Mucosa of gallbladder (tissue), 1 donor: ENCODE results near the gene OR52D1. TPM values are rescaled to one million over a fixed set of nuclear protein-coding genes. Genes with fewer than 3 reads are reported as not detected.

ENCODE experiments used
- DNase-seq: peaks from one replicate; pipeline ENCODE4 v3.0.0-alpha.2; 2020; ENCODE audit warnings: low spot score
- total RNA-seq: library from RNA; stranded (reverse); gene quantifications from one replicate; pipeline ENCODE4 v1.2.1, GENCODE V29; 2021
- donor health status: DM: no; HTN: no; CAD: no.

The OR52D1 gene
- not detected for total RNA-seq

DNA sequence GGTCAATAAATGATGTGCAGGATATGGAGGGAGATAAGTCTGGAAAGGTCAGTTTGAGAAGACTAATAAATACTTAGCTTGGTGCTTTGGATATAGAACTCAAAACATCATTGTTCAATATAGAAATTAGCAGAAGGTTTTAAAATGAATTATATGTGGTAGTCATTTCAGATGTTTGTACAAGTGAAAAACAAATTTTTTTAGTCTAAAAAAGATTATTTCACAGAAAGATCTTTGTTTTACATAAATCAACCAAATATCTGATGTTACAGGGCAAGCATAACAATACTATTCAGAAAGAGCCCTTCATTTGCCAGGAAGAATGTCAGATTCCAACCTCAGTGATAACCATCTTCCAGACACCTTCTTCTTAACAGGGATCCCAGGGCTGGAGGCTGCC, at the start of gene OR52D1:
OR52D1 (plus strand) TSS at position 301 of the 400 bp plus-strand sequence; CDS start at position 323, 22 bp downstream.
- DNase-seq, result no peak

DNA sequence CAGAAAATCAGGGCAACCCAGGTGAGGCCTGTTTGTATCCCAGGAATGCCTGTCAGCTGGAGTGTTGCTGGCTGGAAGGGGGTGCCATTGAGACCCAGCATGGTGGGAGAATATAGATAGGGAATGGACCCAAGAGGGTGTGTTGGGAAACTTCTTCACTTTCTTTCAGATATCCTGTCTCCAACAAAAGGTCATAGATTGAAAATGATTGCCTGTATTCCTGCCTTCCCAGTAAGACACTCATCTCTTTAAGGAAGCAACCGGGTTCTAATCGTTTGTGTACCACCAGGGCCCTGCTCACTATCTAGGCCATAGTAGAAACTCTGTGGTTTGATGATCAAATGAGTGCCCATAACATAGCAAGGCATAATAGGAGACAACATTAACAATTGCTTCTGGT, 47.1 kb upstream of the OR52D1 start, which contains the start of gene OR51I1:
OR51I1 (minus strand) TSS at position 101 of the 400 bp plus-strand sequence; CDS start at position 101, 0 bp downstream.
- no peak for DNase-seq

DNA sequence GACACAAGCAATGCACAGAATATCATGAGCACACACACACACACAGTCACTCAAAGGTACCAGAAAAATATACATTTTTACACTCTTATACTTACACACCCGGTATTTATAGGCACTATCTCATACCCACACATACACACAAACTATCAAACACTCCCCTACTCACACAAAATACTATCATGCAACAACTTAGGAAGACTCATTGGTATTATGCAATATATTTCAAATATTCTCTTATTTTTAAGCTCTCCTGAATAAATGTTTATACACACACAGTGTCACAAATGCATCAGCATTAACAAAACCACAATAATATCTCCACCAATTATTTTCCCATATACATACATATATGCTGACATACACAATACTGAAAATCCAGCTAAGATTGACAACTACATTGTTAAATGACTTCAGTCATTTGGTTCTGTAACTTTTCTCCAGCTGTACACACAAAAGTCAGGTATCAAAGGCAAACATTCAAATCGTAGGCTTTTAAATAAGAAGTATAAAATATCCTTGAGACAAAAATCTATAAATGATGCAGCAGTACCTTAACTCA, 44.6 kb upstream of the OR52D1 start:
- no peak for DNase-seq

DNA sequence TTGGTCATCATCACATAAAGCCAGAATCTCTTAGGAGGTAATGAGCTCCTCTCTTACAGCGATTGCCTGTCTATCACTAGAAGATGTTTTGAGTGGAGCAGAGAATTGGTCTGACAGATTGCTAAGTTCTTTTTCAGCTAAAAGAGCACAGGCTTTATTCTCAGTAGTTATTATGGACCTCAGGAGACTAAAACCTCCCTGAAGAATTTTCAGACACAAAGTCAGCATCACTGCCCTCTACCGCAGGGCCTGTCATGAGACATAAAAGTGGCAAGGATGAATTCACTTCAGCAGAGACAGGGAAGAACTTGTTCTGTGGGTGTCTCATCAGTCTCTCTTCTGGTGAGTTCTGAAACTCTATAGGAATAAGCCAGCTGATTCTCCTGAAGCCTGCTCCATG, 39.5 kb upstream of the OR52D1 start, which contains the start of gene OR51I2:
OR51I2 (plus strand) TSS at position 301 of the 400 bp plus-strand sequence. CDS start 4,166 bp downstream, outside the sequence.
- no peak for DNase-seq

DNA sequence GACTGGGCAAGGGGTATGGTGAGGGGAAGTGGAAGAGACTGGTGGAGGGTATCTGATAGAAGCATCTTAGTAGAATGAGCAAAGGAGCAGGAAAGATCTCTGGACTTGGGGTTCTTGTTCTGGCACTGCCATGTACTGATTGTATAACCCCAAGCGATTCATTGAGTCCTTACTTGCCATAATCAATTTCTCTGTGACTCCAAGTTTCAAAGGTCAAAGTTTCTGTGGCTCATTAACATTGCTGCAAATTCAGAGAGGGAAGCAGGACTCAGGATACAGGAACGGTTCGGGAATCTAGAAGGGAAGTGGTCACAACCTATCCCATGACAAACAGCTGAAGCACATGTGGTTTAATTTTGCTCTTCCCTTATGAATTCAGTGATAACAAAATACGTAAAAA, 39.1 kb upstream of the OR52D1 start:
- no peak for DNase-seq

DNA sequence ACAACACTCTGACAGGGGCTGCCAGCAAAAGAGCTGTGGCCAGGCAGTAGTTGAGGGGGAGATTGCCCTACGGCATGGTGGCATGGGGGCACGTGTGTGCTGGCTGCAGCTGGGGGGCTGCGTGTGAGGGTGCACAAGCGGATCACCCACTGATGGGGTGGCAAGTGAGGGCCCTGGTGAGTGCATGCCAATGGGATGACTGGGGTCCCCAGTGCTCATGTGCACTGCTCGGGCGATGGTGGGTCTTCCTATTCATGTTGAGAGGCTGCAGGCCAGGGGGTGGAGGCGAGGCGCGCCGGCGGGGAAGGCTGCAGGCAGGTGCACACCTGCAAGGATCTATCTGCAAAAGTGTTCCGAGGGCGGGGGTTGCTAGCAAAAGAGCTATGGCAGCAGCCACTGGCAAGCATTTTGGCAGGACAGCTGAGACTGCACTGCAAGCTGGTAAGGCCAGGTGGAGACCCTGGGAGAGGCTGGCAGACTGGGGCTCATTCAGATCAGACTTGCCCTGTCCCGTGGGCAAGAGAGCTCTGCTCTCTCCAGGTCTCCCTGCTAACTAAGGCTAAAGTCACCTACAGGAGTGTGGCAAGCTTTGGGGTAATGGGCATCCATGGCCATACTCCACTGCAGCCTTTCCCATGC, 27.4 kb upstream of the OR52D1 start:
- DNase-seq, result no peak

DNA sequence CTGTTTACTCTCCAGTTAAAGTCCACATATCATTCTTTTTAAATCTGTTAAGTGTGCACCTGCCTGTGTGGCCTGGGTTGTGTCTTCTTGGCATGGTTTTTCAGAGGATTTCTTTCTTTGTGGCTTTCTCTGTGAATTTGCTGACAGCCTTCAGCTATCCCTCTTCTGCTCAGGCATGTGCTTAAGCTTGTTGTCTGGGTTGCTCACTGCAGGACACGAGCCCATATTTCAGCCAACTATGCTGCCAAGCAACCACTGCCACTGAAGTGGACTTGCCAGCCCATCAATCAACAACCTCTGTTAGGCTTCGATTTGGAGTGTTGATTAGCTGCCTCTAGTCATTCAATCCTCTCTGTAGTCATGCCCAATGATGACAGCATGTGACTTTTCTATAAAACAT, 21.0 kb upstream of the OR52D1 start:
- no peak for DNase-seq

DNA sequence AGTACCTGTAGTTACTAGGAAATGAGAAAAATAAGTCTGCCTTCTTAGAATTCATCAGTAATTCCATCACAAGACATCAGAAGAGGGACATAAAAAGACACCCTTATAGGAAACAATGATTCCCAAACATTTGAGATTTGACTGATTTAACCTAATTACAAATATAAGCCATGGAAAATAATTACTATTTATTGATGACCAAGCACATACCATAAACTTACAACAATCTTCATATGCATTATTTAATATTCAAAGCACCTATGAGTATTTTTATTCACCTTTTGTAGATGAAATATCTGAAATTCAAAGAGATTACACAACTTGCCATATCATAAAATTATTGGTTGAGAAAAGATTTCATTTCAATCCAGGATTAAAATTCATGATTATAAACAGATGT, 14.6 kb upstream of the OR52D1 start:
- DNase-seq, result no peak

DNA sequence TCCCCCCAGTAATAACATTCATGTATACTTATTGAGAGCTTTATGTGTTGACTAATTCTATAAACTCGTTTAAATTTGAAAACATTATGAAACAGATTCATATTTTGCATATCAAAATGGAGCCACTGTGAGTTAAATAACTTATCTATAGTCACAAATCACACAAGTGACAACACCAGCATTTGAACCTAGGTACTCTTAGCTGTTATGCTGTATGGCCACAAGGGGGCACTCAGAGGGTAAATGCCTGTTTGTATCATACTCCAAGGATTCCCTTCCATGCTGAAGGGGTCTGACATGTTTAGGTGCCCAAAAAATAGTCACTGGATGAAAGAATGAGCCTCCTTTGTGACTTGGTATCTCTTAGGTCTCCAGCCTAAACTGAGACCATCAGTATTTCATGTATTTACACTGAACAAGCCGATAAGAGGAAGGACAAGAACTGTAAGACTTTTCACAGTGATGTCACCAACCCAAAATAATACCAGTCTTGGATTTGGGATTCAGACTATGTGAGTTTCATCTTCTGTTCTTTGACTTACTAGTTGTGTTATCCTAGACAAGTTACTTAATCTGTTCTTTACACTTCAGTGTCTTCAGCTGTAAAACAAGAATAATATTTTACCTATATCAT, 12.2 kb upstream of the OR52D1 start:
- peak; percentile 29 for DNase-seq

DNA sequence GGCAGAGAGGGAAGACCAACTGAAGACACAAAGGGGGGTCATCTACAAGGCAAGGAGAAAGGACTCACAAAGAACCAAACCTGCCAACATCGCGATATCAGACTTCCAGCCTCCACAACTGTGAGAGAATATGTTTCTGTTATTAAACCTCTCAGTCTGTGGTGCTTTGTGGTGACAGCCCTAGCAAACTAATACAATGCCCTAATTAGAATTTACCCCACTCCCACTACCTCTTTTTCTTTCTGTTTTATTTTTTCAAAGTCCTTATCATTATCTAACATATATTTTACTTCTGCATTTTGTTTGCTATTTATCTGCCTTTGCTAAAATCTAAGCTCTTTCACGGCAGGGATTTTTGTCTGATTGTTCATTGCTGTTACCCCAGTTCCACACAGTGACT, 2.5 kb upstream of the OR52D1 start:
- DNase-seq, result no peak

DNA sequence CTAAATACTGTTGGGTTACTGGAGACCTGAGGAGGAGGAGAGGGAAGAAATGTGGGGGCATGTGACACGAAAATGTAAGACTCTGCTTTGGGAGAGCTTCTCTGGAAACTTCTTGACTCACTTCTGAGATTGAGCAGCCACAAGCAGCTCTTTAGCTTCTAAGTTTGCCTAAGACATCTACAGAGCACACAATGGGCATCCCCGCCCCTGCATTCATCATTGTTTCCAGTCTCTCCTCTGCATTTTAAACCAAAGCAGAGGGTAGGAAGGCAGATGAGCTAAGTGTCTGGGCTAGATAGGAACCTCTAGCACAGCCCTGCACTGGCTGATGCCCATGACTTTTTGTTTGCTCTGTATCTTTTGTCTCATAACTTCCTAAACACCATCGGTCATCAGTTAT, 2.1 kb upstream of the OR52D1 start:
- no peak for DNase-seq

DNA sequence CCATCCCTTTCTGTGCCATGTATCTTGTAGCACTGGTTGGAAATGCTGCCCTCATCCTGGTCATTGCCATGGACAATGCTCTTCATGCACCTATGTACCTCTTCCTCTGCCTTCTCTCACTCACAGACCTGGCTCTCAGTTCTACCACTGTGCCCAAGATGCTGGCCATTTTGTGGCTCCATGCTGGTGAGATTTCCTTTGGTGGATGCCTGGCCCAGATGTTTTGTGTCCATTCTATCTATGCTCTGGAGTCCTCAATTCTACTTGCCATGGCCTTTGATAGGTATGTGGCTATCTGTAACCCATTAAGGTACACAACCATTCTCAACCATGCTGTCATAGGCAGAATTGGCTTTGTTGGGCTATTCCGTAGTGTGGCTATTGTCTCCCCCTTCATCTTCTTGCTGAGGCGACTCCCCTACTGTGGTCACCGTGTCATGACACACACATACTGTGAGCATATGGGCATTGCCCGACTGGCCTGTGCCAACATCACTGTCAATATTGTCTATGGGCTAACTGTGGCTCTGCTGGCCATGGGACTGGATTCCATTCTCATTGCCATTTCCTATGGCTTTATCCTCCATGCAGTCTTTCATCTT, 414 bp downstream of the OR52D1 start:
- no peak for DNase-seq

DNA sequence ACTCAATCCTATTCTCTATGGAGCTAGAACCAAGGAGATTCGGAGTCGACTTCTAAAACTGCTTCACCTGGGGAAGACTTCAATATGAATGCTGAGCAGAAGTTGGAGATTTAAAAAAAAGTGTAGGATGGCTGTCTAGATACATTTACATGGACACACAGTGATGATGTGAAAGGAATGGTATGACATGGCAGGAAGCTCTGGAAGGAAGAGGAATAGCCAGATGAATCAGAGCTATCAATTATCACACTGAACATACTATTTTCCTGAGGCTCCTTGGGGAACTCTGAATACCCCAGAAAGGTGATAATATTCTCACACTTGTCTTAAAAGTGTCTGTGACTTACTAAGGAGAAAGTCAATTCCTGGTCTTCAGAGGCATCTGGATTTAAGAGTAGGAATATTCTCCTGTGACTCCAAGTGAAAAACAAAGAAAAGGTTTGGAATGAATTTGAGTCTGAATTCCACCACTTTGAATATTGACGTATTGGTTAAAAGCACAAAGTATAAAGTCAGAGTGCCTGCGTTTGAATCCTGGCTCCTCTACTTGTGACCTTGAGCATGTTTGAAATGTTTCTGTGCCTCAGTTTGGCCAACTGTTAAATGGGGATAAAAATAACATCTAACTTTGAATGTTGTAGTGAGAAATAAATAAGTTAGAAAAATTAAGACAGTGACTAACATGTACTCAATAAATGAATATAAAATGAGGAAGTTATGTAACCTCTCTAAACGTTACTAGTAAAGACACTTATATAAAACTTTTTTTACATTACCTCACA, 1.3 kb downstream of the OR52D1 start:
- no peak for DNase-seq

DNA sequence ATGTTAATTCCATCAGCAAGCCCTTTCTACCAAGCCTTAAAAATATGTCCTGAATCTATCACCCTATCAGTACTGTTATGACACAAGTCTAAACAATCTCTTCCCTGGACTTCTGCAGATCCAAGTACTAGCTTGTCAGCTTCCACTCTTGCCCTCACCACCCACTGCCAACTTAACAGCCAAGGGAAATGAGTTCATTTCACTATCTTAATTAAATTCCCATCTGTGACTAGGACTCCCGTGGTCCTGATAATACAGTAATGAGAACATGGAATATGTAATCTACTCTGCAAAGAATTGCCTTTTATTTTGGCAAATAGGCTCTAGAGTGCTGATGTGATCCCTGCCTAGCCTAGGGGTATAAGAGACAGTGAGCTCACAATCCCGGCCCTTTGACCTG, 11.2 kb downstream of the OR52D1 start:
- DNase-seq, result no peak

DNA sequence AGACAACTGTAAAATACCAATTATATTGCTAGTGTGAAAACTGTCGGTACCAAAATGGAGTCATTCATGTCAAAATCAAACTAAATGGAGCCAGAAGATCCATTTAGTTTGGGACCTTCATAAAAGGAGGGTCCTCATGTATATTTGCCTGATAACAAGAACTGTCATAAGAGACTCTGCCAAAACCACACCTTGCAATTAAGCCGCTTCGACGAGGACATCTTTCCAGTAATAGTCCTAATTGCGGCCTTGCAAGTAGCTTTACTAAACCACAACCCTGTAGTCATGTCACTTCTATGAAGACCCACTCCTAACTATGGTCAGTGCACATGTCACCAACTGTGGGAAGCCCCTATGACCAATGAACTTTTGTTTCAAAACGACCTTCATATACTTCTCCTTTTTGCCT, 11.9 kb downstream of the OR52D1 start:
- DNase-seq, result no peak

DNA sequence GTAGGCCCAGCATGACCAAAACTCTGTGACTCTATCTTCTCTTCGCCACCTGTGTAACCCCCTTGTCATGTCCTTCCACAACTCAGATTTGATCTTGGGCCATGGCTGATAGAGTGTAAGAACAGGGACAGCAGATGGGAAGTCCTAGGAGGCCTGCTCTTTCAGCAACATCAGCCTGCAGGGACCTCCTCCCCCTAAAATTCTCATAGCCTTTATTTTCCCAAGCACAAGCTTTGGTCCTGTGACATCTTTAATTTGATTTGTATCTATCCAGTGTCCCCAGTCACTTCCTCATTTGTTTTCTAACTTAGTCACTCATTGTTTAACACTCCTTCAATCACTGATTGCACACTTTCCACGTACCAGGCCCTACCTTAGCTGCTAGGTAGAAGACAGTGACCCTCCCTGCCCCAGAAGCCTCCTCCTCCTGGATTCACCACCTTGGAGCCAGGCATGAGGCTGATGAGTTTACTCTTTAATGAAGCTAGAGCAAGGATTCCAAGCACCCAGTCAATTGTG, 16.0 kb downstream of the OR52D1 start:
- no peak for DNase-seq

DNA sequence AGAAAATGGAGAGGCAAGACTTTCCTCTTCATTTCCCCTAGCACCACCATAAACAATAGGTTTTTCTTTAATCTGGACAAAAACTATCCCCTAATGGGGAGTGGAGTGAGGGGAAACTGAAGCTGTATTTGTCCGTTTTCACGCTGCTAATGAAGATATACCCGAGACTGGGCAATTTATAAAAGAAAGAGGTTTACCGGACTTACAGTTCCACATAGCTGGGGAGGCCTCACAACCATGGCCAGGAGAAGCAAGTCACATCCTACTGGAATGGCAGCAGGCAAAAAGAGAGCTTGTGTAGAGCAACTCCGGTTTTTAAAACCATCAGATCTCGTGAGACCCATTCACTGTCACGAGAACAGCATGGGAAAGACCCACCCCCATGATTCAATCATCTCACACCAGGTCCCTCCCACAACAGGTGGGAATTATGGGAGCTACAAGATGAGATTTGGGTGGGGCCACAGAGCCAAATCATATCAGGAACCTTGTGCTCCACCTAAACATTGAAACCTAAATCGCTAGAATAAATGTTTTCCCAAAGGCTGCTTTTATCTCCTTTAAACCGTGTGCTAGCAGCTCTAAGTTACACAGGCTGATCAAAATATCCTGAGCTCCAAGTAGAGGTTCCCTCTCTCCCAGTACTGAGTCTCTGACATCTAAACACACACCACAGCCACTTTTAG, 17.0 kb downstream of the OR52D1 start:
- DNase-seq, result no peak

DNA sequence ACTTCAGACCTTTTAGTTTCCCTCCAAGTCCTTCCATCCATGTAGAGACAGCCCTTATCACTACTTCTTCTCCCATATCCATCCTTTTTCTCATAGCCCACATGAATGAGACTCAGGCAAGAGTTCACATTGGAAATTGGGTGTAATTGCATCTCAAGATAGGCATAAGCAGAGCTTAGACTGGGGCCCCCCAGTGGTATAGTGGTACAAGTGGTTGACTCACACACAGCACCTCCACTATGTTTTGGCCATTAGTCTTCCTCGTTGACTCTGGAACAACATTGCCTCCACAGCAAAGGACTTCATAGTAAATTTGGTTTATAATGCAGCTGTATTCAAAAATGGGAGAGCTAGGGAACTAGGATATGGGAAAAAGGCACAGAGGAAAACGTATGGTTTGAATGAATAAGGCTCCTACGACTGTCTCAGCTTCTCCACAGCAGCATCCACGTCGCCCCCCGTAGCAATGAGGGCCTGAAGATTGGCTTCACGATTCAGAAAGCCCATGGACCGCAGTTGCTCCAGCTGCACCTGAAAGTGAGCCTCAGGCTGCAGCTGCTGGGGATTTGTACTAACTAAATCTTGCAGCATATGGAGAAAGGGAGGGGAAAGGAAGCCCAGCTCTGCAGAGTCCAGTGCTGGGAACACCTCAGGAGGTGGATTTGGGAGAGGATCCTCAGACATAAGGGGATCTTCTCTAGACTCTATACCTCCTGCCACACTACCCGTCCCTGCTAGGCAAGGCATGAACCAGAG, 18.9 kb downstream of the OR52D1 start:
- DNase-seq, result no peak

DNA sequence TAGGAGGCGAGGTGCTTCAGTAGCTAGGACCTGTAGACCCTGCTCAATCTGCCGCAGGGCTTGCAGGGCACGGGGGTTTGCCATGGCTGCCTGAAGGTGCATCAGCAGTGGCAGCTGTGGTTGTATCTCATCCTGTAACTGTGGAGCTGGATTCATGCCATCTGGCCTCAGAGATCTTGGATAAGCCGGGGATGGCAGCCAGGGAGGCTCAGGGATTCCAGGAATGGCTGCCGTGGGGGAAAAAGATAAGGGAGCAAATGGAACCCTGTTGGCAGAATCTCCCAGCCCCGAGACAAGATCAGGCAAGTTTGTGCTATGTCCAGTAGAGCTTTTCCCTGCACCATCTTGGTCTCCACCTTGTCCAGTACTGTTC, 19.4 kb downstream of the OR52D1 start:
- no peak for DNase-seq

DNA sequence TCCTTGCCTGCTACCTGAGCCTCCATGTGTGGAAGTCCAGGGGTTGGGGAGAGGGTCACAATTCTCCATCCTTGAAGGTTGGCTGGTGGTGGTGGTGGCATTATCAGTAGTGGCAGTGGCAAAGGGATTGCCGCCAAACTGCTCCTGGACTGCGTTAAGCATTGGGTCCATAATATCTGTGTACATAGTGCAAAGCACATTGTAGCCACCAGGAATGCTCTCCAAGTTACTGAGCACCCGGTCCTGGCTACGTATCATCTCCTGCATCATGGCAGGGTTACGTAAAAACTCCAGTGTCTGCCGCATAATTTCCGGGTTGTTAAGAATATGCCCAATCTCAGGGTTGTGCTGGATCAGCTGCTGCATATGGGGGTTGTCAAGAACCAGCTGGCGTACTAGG, 20.1 kb downstream of the OR52D1 start:
- DNase-seq, result no peak
